Heart right ventricle (tissue), 16 donors: ENCODE data around the gene IL7R. TPM values are rescaled to one million over a fixed set of nuclear protein-coding genes. Genes with fewer than 3 reads are reported as not detected.

ENCODE experiments used
- ATAC-seq, 8 donors: fragments of 200-7000 bp; cut with Tn5 transposase; one replicate each; pipeline ENCODE4 v1.9.1; 2020; ENCODE audit warnings: mild to moderate bottlenecking in 8 of 8, moderate library complexity in 8 of 8, moderate number of reproducible peaks in 1 of 8
- DNase-seq, 2 donors: peaks; one replicate each; pipeline ENCODE4 v3.0.0-alpha.2; 2020
- H3K27ac ChIP-seq, 10 donors: fragments of 200-600 bp; sonication (generic) in 2 of 10; one replicate each; pipeline versions ENCODE4 v1.5.0 to v1.8.0; 2020 to 2022; ENCODE audit warnings: mild to moderate bottlenecking in 3 of 10
- H3K27me3 ChIP-seq, 7 donors: fragments of 200-600 bp; one replicate each; pipeline ENCODE4 v1.8.0; 2021 to 2022; ENCODE audit warnings: mild to moderate bottlenecking in 2 of 7
- H3K36me3 ChIP-seq, 9 donors: fragments of 200-600 bp; sonication (generic) in 1 of 9; one replicate each; pipeline versions ENCODE4 v1.5.0 to v1.8.0; 2020 to 2022; ENCODE audit warnings: mild to moderate bottlenecking in 2 of 9
- H3K4me1 ChIP-seq, 9 donors: fragments of 200-600 bp; sonication (generic) in 1 of 9; one replicate each; pipeline versions ENCODE4 v1.5.0 to v1.8.0; 2020 to 2022; ENCODE audit warnings: mild to moderate bottlenecking in 4 of 9
- H3K4me3 ChIP-seq, 10 donors: fragments of 200-600 bp; sonication (generic) in 2 of 10; one replicate each; pipeline versions ENCODE4 v1.5.0 to v1.8.0; 2020 to 2022; ENCODE audit warnings: mild to moderate bottlenecking in 7 of 10, moderate library complexity in 2 of 10
- H3K9me3 ChIP-seq, 11 donors: fragments of 200-600 bp in 10 of 11; sonication (generic) in 2 of 11; one replicate each; pipeline versions ENCODE4 v1.5.0 to v1.8.0; 2013 to 2022; ENCODE audit warnings: mild to moderate bottlenecking in 2 of 11, control low read depth in 1 of 11, moderate library complexity in 1 of 11
- CTCF ChIP-seq, 9 donors: fragments of 200-600 bp; sonication (generic) in 2 of 9; IDR thresholded peaks; one replicate each; pipeline versions ENCODE4 v1.5.0 to v1.8.0; 2021 to 2022; ENCODE audit warnings: antibody characterized with exemption in 9 of 9, mild to moderate bottlenecking in 5 of 9, moderate library complexity in 1 of 9
- WGBS, 2 donors: extraction: QIAGEN DNeasy Blood & Tissue Kit; methylation state at CpG; one replicate each; pipeline ENCODE4 v1.1.7; 2013; ENCODE audit warnings: inconsistent platforms in 1 of 2; 5-methylcytosine and 5-hydroxymethylcytosine counted together
- intact Hi-C, 10 donors: fragments of 100-400 bp; cut with DNase I; formaldehyde crosslinking; loops; one replicate each; pipeline versions ENCODE4 v1.11.1 to v1.14.2; 2022
- polyA plus RNA-seq, 2 donors: library from polyadenylated mRNA; stranded (reverse); fragments of 200-250 nt; gene quantifications; one replicate each; pipeline ENCODE4 v1.2.3, GENCODE V29; 2013
- total RNA-seq, 10 donors: library from RNA; stranded (reverse); fragmentation: NEBNext Ultra II Directional in 3 of 10; extraction: Animal tissue kit (Norgen Biotek cat#: 25700) in 3 of 10; gene quantifications; one replicate each; pipeline versions ENCODE4 v1.2.1 to v1.2.4, GENCODE V29; 2021 to 2023
- donor health status: Arrhythmogenic right ventricular cardiomyopathy.
- donor health status: ischemic (EF 13 %, LVEDD 7.1; RV severe dilation, severe dysfunction).
- donor health status: healthy with polysubstance abuse.
- donor health status: DM: no; HTN: yes; CAD: no.
- donor health status: DM: no; HTN: no; CAD: no.
- donor health status: ischemic (EF 25% LVEDD 6.9; RV normal size, moderate dysfunction).
- donor health status: ischemic (EF 25% LVEDD 5.7; RV mildly dilated, moderate dysfunction).
- donor health status: healthy.
- donor health status: DM: yes; HTN: yes; CAD: no.
- donor health status: Ischemic cardiomyopathy.
- donor health status: ischemic (EF 35%, LVEDD 5.7; RV mildly dilated, moderate dysfunction).
- donor health status: nonischemic (EF 11% LVEDD 7.7; RV severe dilation, severe dysfunction).
- donor health status: DM: yes; HTN: yes; CAD: no.
- donor health status: PGD.
- donor health status: ischemic (EF 29% LVEDD 5.4; RV normal size, mild dysfunction).
- donor health status: nonischemic (EF 23%, LVEDD 6.1; RV moderate dilation, normal function).

The IL7R gene
- total and polyA plus RNA-seq, 12 donors = 0.22 to 10.6 (median 0.71) TPM

- no peak for ATAC-seq
- Histone ChIP-seq H3K27me3 (peaks cover 0 to 5% (median 0%) of the 10 kb centered on the region in 7 donors), H3K4me1 (peaks cover 0 to 7% (median 0%) of the 10 kb centered on the region in 9 donors), H3K9me3 (no peaks in the 10 kb centered on the region), H3K4me3 (no peak overlapping the region), H3K27ac (peak overlapping the region in 1 of 10 donors; percentile 2), H3K36me3 (no peaks in the 10 kb centered on the region)
- TF ChIP-seq CTCF (IDR thresholded peaks at IDR 0.05) = no peak
- intact Hi-C loops = no loop called here
- WGBS, 2 donors = 78 to 86% methylated on average over 2 to 3 of the region's 3 CpGs
- DNase-seq = no peak
Observed at GRCh38 chr5:35826056-35826455, 30.6 kb upstream of the IL7R start.

GRCh38 chr5:35826554-35826953 is 30.1 kb upstream of the IL7R start:
- no peak for TF ChIP-seq CTCF (IDR thresholded peaks at IDR 0.05)
- H3K4me1 ChIP-seq = peaks cover 0 to 2% (median 0%) of the 10 kb centered on the region in 9 donors
- ATAC-seq = no peak
- WGBS, 2 donors = 80 to 81% methylated on average over 2 of the region's 2 CpGs
- no peak for DNase-seq
- no peaks in the 10 kb centered on the region for H3K9me3 ChIP-seq
- peak overlapping the region in 1 of 10 donors; percentile 2 for H3K27ac ChIP-seq
- no peak overlapping the region for H3K4me3 ChIP-seq
- H3K36me3 ChIP-seq = no peaks in the 10 kb centered on the region
- H3K27me3 ChIP-seq = peaks cover 0 to 5% (median 0%) of the 10 kb centered on the region in 7 donors
- intact Hi-C loops = no loop called here

GRCh38 chr5:35828082-35828598 is 28.6 kb upstream of the IL7R start:
- Histone ChIP-seq H3K9me3 (no peaks in the 10 kb centered on the region), H3K36me3 (no peaks in the 10 kb centered on the region), H3K4me1 (no peaks in the 10 kb centered on the region), H3K27me3 (no peaks in the 10 kb centered on the region), H3K4me3 (no peak overlapping the region), H3K27ac (no peak overlapping the region)
- WGBS, 2 donors = 84 to 87% methylated on average over 4 of the region's 4 CpGs
- no peak for TF ChIP-seq CTCF (IDR thresholded peaks at IDR 0.05)
- DNase-seq = no peak
- ATAC-seq = no peak
- intact Hi-C loops = no loop called here

- H3K36me3 ChIP-seq = no peaks in the 10 kb centered on the region
- H3K4me1 ChIP-seq = no peaks in the 10 kb centered on the region
- no peak for TF ChIP-seq CTCF (IDR thresholded peaks at IDR 0.05)
- intact Hi-C loops = no loop called here
- H3K4me3 ChIP-seq = no peak overlapping the region
- H3K9me3 ChIP-seq = no peaks in the 10 kb centered on the region
- ATAC-seq = no peak
- peak overlapping the region in 1 of 10 donors; percentile 32 for H3K27ac ChIP-seq
- no peak for DNase-seq
- 70 to 75% methylated on average over 4 of the region's 4 CpGs for WGBS, 2 donors
- no peaks in the 10 kb centered on the region for H3K27me3 ChIP-seq
Observed at GRCh38 chr5:35830587-35830986, 26.1 kb upstream of the IL7R start.
